Suprapubic skin (tissue), 4 donors: ENCODE data around the gene PLXNC1.

Experiments used
- CTCF ChIP-seq, 2 donors: fragments of 200-600 bp in 1 of 2; fragments of 450-650 bp in 1 of 2; sonication (generic) in 1 of 2; IDR thresholded peaks; one replicate each; pipeline ENCODE4 v1.5.1; 2016 to 2019; ENCODE audit warnings: antibody characterized with exemption in 2 of 2, mild to moderate bottlenecking in 1 of 2, moderate library complexity in 1 of 2
- POLR2A ChIP-seq, 2 donors: fragments of 450-650 bp; IDR thresholded peaks; one replicate each; pipeline ENCODE4 v1.6.1; 2017; ENCODE audit warnings: antibody characterized with exemption in 2 of 2, mild to moderate bottlenecking in 2 of 2, moderate library complexity in 2 of 2
- POLR2AphosphoS5 ChIP-seq, 3 donors: sonication (generic); formaldehyde crosslinking; IDR thresholded peaks; one replicate each; pipeline ENCODE4 v1.6.1; 2017; ENCODE audit warnings: antibody characterized with exemption in 3 of 3

DNA sequence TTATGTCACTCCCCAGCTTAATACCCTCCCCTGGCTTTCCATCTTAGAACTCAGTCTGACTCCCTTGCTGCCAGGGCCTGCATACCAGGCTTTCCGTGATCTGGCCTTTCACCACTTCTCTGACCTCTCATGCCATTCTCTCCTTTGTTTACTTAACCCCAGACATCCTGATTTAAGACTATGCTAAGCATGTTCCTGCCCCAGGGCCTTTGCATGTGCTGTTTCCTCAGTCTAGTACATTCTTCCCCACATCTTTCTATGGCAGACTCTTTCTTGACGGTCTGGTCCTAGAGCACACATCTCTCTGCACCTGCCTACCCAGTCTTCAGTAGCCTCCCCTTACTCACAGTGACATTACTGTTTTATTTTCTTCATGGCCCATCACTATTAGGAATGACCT, 42.2 kb downstream of the PLXNC1 start:
- no peak for TF ChIP-seq POLR2A (IDR thresholded peaks at IDR 0.05)
- TF ChIP-seq POLR2AphosphoS5 (IDR thresholded peaks at IDR 0.05): no peak
- no peak for TF ChIP-seq CTCF (IDR thresholded peaks at IDR 0.05)
